Activated CD8-positive, alpha-beta memory T cell treated with anti-CD3 and anti-CD28 coated beads, Interleukin-2, amount 50 U/mL, for 1 hour (primary cell): ENCODE results near the gene ITPR1.
A peak's percentile ranks its signal among the peaks of the same experiment; 100 is the strongest.

Experiments used
- DNase-seq: peaks from one replicate; pipeline ENCODE4 v3.0.0-alpha.2; 2020; ENCODE audit errors: extremely low read depth

The ITPR1 gene

GRCh38 chr3:4491855-4492207, 1.3 kb upstream of the ITPR1 start:
- no peak for DNase-seq

- DNase-seq, result peak; percentile 32
These were observed 737 bp upstream of the ITPR1 start for GRCh38 chr3:4492208-4493013.

GRCh38 chr3:4493941-4494894, 1.1 kb downstream of the ITPR1 start:
- no peak for DNase-seq

GRCh38 chr3:4494895-4495264, 1.7 kb downstream of the ITPR1 start:
- DNase-seq, result no peak

GRCh38 chr3:4495294-4496086, 2.3 kb downstream of the ITPR1 start:
- DNase-seq, result no peak

GRCh38 chr3:4496087-4496452, 2.9 kb downstream of the ITPR1 start:
- no peak for DNase-seq

- no peak for DNase-seq
These were observed 4.0 kb downstream of the ITPR1 start for GRCh38 chr3:4497005-4497692.

- DNase-seq, result no peak
These were observed 4.7 kb downstream of the ITPR1 start for GRCh38 chr3:4497843-4498324.

- DNase-seq, result no peak
These were observed 5.3 kb downstream of the ITPR1 start for GRCh38 chr3:4498446-4498845.

GRCh38 chr3:4501437-4501836, 8.3 kb downstream of the ITPR1 start:
- no peak for DNase-seq

GRCh38 chr3:4501927-4502326, 8.8 kb downstream of the ITPR1 start:
- DNase-seq, result no peak

GRCh38 chr3:4503050-4503449, 9.9 kb downstream of the ITPR1 start:
- DNase-seq, result no peak

GRCh38 chr3:4504340-4505261, 11.5 kb downstream of the ITPR1 start:
- DNase-seq, result no peak

GRCh38 chr3:4505688-4506558, 12.8 kb downstream of the ITPR1 start:
- DNase-seq, result no peak

- DNase-seq, result no peak
These were observed 13.4 kb downstream of the ITPR1 start for GRCh38 chr3:4506559-4507023.

GRCh38 chr3:4507024-4507596, 14.0 kb downstream of the ITPR1 start:
- DNase-seq, result no peak

GRCh38 chr3:4508048-4508981, 15.2 kb downstream of the ITPR1 start:
- no peak for DNase-seq

GRCh38 chr3:4509043-4509442, 15.9 kb downstream of the ITPR1 start:
- DNase-seq, result no peak
